Sigmoid colon (tissue), 7 donors: ENCODE data around the gene ITPRIPL2. TPM values are rescaled to one million over a fixed set of nuclear protein-coding genes. Genes with fewer than 3 reads are reported as not detected.

Source experiments
- DNase-seq: peaks from one replicate; pipeline ENCODE4 v3.0.0-alpha.2; 2019
- H3K27ac ChIP-seq, 4 donors: fragments of 200-600 bp; sonication (generic); one replicate each; pipeline ENCODE4 v1.5.1; 2016 to 2019; ENCODE audit warnings: mild to moderate bottlenecking in 1 of 4
- H3K27me3 ChIP-seq, 3 donors: fragments of 200-600 bp; sonication (generic); one replicate each; pipeline ENCODE4 v1.5.1; 2019; ENCODE audit warnings: mild to moderate bottlenecking in 1 of 3
- H3K36me3 ChIP-seq, 4 donors: fragments of 200-600 bp; sonication (generic); one replicate each; pipeline ENCODE4 v1.5.1; 2016 to 2019
- H3K4me1 ChIP-seq, 4 donors: fragments of 200-600 bp; sonication (generic); one replicate each; pipeline ENCODE4 v1.5.1; 2017 to 2019
- H3K4me3 ChIP-seq, 4 donors: fragments of 200-600 bp; sonication (generic); one replicate each; pipeline ENCODE4 v1.5.1; 2017 to 2019; ENCODE audit warnings: mild to moderate bottlenecking in 2 of 4, moderate library complexity in 1 of 4
- H3K9me3 ChIP-seq, 4 donors: fragments of 200-600 bp in 3 of 4; sonication (generic) in 3 of 4; one replicate each; pipeline versions ENCODE4 v1.5.1 to v1.6.1; 2013 to 2019
- CTCF ChIP-seq, 4 experiments: fragments of 450-650 bp in 3 of 4; fragments of 200-600 bp in 1 of 4; IDR thresholded peaks; one replicate each; pipeline ENCODE4 v1.5.1; 2016 to 2019; ENCODE audit warnings: antibody characterized with exemption in 4 of 4, mild to moderate bottlenecking in 3 of 4, moderate library complexity in 2 of 4
- EP300 ChIP-seq, 4 donors: sonication (generic); formaldehyde crosslinking; IDR thresholded peaks; one replicate each; pipeline ENCODE4 v1.6.1; 2017; ENCODE audit warnings: antibody characterized with exemption in 4 of 4
- POLR2A ChIP-seq, 2 donors: fragments of 450-650 bp; IDR thresholded peaks; one replicate each; pipeline ENCODE4 v1.6.1; 2016; ENCODE audit warnings: antibody characterized with exemption in 2 of 2, mild to moderate bottlenecking in 2 of 2, moderate library complexity in 2 of 2
- POLR2AphosphoS5 ChIP-seq, 4 donors: sonication (generic); formaldehyde crosslinking; IDR thresholded peaks; one replicate each; pipeline ENCODE4 v1.6.1; 2017; ENCODE audit warnings: antibody characterized with exemption in 4 of 4
- WGBS, 2 donors: extraction: QIAGEN DNeasy Blood & Tissue Kit; methylation state at CpG; one replicate each; pipeline ENCODE4 v1.1.7; 2013; 5-methylcytosine and 5-hydroxymethylcytosine counted together
- intact Hi-C: fragments of 100-400 bp; cut with DNase I; formaldehyde crosslinking; loops from one replicate; pipeline ENCODE4 v1.15.1; 2023
- polyA plus RNA-seq, 3 donors: library from polyadenylated mRNA; stranded (reverse); fragments of 200-250 nt; gene quantifications; one replicate each; pipeline ENCODE4 v1.2.3, GENCODE V29; 2013
- total RNA-seq, 4 donors: library from RNA; depleted of rRNA; stranded (reverse); fragments of >200 nt; gene quantifications; one replicate each; pipeline ENCODE4 v1.1.0, GENCODE V29; 2016
- donor health status: healthy with polysubstance abuse.
- donor health status: Bipolar disorder and iron deficiency.
- donor health status: healthy.

ITPRIPL2 gene
- total and polyA plus RNA-seq, 7 donors = 5.5 to 61.6 (median 28.1) TPM

- peaks cover 0 to 54% (median 8%) of the 10 kb centered on the region in 4 donors for H3K36me3 ChIP-seq
- no peaks in the 10 kb centered on the region for H3K27me3 ChIP-seq
- H3K27ac ChIP-seq = no peak overlapping the region
- intact Hi-C loops = no loop called here
- WGBS, 2 donors = 69 to 78% methylated on average over 21 of the region's 21 CpGs
- no peaks in the 10 kb centered on the region for H3K9me3 ChIP-seq
- DNase-seq = no peak
- H3K4me1 ChIP-seq = peaks cover 0 to 24% (median 15%) of the 10 kb centered on the region in 4 donors
- H3K4me3 ChIP-seq = no peak overlapping the region
- peak in 3 of 4 experiments; percentile 33 to 47 (median 40) for TF ChIP-seq CTCF (IDR thresholded peaks at IDR 0.05)
- no peak for TF ChIP-seq POLR2A (IDR thresholded peaks at IDR 0.05)
These were observed 41.7 kb upstream of the ITPRIPL2 start for GRCh38 chr16:19071811-19072777.

- H3K27me3 ChIP-seq = no peaks in the 10 kb centered on the region
- no peak for TF ChIP-seq EP300 (IDR thresholded peaks at IDR 0.05)
- TF ChIP-seq POLR2AphosphoS5 (IDR thresholded peaks at IDR 0.05) = no peak
- no peak for TF ChIP-seq POLR2A (IDR thresholded peaks at IDR 0.05)
- TF ChIP-seq CTCF (IDR thresholded peaks at IDR 0.05) = no peak
- no peak overlapping the region for H3K4me3 ChIP-seq
- H3K9me3 ChIP-seq = no peaks in the 10 kb centered on the region
- 91 to 96% methylated on average over 3 of the region's 3 CpGs for WGBS, 2 donors
- no peak for DNase-seq
- peaks cover 0 to 66% (median 11%) of the 10 kb centered on the region in 4 donors for H3K36me3 ChIP-seq
- peaks cover 0 to 22% (median 14%) of the 10 kb centered on the region in 4 donors for H3K4me1 ChIP-seq
- intact Hi-C loops = no loop called here
- H3K27ac ChIP-seq = no peak overlapping the region
These were observed 40.4 kb upstream of the ITPRIPL2 start for GRCh38 chr16:19073344-19073743.

GRCh38 chr16:19073863-19074262 lies 39.9 kb upstream of the ITPRIPL2 start:
- Histone ChIP-seq H3K9me3 (no peaks in the 10 kb centered on the region), H3K27ac (peak overlapping the region in 1 of 4 donors; percentile 25), H3K36me3 (peaks cover 5 to 72% (median 14%) of the 10 kb centered on the region in 4 donors), H3K4me1 (peaks cover 0 to 17% (median 8%) of the 10 kb centered on the region in 4 donors), H3K27me3 (no peaks in the 10 kb centered on the region), H3K4me3 (no peak overlapping the region)
- WGBS, 2 donors = 76 to 79% methylated on average over 7 of the region's 7 CpGs
- DNase-seq = no peak
- TF ChIP-seq EP300 (IDR thresholded peaks at IDR 0.05) = no peak
- TF ChIP-seq CTCF (IDR thresholded peaks at IDR 0.05) = no peak
- TF ChIP-seq POLR2AphosphoS5 (IDR thresholded peaks at IDR 0.05) = no peak
- no peak for TF ChIP-seq POLR2A (IDR thresholded peaks at IDR 0.05)
- intact Hi-C loops = no loop called here

- Histone ChIP-seq H3K36me3 (peaks cover 10 to 84% (median 16%) of the 10 kb centered on the region in 4 donors), H3K4me3 (no peak overlapping the region), H3K27ac (no peak overlapping the region), H3K9me3 (no peaks in the 10 kb centered on the region), H3K4me1 (peaks cover 0 to 9% (median 3%) of the 10 kb centered on the region in 4 donors), H3K27me3 (no peaks in the 10 kb centered on the region)
- intact Hi-C loops = no loop called here
- DNase-seq = no peak
- no peak for TF ChIP-seq POLR2A (IDR thresholded peaks at IDR 0.05)
- no peak for TF ChIP-seq EP300 (IDR thresholded peaks at IDR 0.05)
- no peak for TF ChIP-seq POLR2AphosphoS5 (IDR thresholded peaks at IDR 0.05)
- WGBS, 2 donors = 93 to 96% methylated on average over 12 of the region's 12 CpGs
These were observed 38.3 kb upstream of the ITPRIPL2 start for GRCh38 chr16:19075511-19075910.

GRCh38 chr16:19077879-19078278 lies 35.9 kb upstream of the ITPRIPL2 start:
- no peak for DNase-seq

More at GRCh38 chr16:19077879-19078278, 35.9 kb upstream of the ITPRIPL2 start:
- no peak overlapping the region for H3K27ac ChIP-seq
- no peak for TF ChIP-seq CTCF (IDR thresholded peaks at IDR 0.05)
- TF ChIP-seq EP300 (IDR thresholded peaks at IDR 0.05) = no peak
- no peak for TF ChIP-seq POLR2AphosphoS5 (IDR thresholded peaks at IDR 0.05)
- TF ChIP-seq POLR2A (IDR thresholded peaks at IDR 0.05) = no peak
- no peaks in the 10 kb centered on the region for H3K27me3 ChIP-seq
- intact Hi-C loops = no loop called here
- H3K36me3 ChIP-seq = peaks cover 10 to 83% (median 13%) of the 10 kb centered on the region in 4 donors
- WGBS, 2 donors = 74 to 90% methylated on average over 6 of the region's 6 CpGs
- no peaks in the 10 kb centered on the region for H3K9me3 ChIP-seq
- H3K4me1 ChIP-seq = peaks cover 0 to 9% (median 3%) of the 10 kb centered on the region in 4 donors
- H3K4me3 ChIP-seq = no peak overlapping the region
